ENCODE results near the gene SIK1.

Gene SIK1

DNA sequence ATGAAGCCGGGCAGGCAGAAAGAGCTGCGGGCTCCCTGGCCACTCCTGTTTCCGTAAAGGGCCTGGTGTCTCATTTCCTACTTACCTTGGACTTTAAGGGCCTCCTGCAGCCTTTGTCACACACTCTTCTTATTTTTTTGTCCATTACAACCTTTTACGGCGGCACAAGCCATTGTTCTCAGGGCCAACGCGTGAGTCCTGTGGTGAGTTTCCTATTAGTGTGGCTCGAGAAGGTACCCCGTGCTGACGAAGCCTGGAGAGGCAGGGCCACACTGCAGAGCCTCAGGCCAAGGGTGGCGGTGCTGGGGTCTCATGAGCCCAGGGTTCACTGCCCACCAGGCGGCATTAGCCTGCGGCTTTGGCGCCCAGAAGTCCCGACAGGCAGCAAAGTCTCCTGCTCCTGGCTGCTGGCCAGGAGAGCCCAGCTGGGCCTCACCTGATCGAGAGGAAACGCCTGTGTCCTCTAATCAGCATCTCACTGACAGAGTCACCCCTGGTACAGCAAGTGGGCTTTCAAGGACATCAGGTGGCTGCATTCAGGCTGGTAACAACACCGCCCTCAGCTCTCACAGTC is 62.0 kb downstream of the SIK1 start:
- H3K4me3 Mint-ChIP-seq, result no peak overlapping the region
- peaks cover 3% of the 10 kb centered on the region for H3K36me3 Mint-ChIP-seq (ENCODE audit: insufficient read depth)
- ATAC-seq (replicated peaks; ENCODE audit: extremely low read depth, poor library complexity, severe bottlenecking) (no peak), DNase-seq (ENCODE audit: low spot score in 2 of 2) (no peak)
- H3K4me1 Mint-ChIP-seq, result peaks cover 11% of the 10 kb centered on the region
- H3K9me3 Mint-ChIP-seq, result no peaks in the 10 kb centered on the region
- no peak overlapping the region for H3K27ac Mint-ChIP-seq (ENCODE audit: low read depth)
- H3K27me3 Mint-ChIP-seq, result peaks cover 16% of the 10 kb centered on the region
